ENCODE measurements around the gene TRDN. TPM values are rescaled to one million over a fixed set of nuclear protein-coding genes. Genes with fewer than 3 reads are reported as not detected.
A peak's percentile ranks its signal among the peaks of the same experiment; 100 is the strongest.
"Not testable (repeated sequence)": the region's sequence is repeated elsewhere in the genome, so short reads cannot be mapped to it uniquely, and the experiment has no call there.

TRDN gene
- polyA plus RNA-seq, 12 donors = 114 to 426 (median 250) TPM

DNA sequence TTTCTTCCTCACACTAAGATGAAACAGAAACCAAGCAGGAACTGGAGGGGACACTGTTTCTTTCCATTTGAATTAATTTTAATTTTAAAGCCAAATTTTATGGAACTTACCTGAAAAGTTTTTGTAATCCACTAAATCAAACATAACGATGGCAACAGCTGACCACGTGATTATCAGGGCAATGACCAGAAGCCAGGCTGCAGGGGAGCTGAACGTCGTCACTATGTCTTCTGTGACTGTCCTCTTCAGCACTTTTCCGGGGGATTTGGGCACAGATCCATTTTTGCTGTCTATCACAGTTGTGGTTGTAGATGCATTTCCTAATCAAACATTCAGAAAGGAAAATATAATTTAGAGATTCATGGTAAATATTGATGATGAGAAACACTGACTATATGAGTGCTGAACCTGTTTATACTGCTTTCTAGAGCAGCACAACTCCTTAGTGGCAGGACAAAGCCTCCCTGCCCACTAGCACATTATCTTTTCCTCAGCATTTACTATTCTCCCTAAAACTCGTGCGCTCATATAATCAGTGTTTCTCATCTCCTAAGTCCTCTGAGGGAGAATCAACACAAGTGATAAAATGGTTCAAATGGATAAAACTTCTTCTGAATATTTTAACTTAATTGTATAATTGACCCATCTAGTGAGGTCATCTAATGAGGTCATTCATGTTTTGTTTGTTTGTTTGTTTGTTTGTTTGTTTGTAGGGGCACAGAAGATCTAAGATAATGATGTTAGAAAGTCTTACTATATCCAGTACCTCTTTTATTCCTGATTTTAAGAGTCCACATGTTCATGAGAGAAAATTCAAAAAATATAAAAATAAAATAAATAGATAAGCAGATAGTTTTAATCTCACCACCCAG lies 65.7 kb downstream of the TRDN start:
- DNase-seq = no peak

DNA sequence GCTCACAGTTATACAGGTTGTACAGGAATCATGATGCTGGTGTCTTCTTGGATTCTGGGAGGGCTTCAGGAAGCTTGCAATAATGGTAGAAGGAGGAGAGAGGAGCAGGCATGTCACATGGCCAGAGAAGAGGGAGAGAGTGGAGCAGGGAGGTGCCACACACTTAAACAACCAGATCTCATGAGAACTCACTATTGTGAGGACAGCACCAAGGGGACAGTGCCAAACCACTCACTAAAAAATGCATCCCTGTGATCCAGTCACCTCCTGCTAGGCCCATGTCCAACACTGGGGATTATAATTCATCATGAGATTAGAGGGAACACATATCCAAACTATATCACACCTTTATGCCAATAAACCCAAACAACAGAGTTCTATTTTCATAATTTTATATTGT lies 67.2 kb downstream of the TRDN start:
- DNase-seq = no peak

DNA sequence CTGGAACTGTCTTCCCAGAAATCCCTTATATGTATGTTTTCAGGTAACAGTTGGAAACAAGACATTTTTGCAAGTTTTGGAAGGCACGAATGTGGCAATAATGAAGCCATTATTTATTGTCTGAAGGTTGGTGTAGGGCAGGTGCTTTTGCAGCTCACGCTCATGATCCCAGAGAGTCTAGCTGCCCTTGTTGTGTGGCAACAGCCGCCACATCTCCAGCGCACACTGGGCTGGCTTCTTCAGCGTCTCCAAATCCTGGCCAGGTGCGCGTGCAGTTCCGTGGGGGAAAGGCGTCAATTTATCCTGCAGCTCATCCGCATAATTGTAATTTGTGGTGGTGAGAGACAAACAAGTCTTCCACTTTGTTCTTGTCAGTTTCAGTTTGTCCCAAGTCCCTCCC lies 71.2 kb downstream of the TRDN start:
- no peak for DNase-seq

GRCh38 chr6:123564361-123564760 lies 72.4 kb downstream of the TRDN start:
- no peak for DNase-seq

DNA sequence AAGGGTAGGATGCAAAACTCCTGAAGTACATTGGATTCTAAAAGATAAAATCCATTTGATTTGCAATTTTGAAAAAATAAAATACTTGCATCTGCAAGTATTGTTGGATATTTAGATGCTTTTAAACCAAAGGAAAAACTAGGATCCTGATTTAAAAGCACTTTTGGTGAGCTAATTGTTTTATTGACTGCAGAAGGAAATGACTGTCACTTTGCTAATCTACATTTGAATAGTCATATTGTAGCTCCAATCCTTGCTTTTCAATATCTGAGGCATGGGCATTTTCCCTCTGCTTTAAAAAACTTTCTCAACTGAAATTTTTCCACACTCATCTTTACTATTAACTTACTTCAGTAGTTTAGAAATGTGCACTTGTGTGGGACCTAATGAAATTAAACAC lies 74.1 kb downstream of the TRDN start:
- DNase-seq = no peak

- DNase-seq = no peak
Observed at GRCh38 chr6:123562264-123562663, 74.5 kb downstream of the TRDN start.

DNA sequence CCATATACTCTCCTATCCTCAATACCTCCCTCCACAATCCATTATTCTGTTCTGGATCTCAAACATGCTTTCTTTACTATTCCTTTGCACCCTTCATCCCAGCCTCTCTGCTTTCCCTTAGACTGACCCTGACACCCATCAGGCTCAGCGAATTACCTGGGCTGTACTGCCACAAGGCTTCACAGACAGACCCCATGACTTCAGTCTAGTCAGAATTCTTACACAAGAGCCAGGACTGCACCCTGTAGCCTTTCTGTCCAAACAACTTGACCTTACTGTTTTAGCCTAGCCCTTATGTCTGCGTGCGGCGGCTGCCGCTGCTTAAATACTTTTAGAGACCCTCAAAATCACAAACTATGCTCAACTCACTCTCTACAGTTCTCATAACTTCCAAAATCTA lies 76.9 kb downstream of the TRDN start:
- DNase-seq = not testable (repeated sequence)

DNA sequence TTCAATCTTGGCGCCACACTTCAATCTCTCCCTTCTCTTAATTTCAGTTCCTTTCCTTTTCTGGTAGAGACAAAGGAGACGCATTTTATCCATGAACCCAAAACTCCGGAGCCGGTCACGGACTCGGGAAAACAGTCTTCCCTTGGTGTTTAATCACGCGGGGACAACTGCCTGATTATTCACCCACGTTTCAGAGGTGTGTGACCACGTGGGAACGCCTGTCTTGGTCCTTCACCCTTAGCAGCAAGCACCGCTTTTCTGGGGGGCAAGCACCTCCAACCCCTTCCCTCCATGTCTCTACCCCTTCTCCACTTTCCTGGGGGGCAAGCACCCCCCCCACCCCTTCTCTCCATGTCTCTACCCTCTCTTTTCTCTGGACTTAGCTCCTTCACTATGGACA lies 79.3 kb downstream of the TRDN start:
- DNase-seq = not testable (repeated sequence)

- no peak for DNase-seq
Observed at GRCh38 chr6:123551939-123552707, 84.6 kb downstream of the TRDN start.

DNA sequence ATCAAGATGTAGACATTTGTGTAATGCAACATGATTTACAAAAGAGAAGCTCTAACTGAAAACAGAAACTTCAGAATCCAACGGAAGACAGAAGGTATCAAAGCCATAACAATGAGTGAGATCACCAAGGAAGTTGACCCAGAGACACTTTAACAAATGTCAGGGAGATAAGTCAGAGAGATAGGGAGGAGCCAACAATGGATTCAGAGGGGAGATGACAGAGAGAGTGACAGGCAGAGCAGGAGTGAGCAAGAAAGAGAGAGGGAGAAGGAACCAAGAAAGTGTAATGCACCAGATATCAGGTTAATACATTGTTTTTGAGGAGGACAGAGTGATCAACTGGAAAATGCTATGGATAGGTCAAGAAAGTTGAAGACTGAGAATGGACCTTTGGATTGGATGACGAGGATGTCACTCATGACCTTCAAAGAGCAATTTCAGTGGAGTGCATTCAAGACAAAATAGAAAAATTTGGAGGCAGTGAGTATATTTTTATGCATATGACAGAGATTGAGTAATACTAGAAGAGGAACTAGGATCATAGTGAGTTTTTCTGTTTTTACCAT lies 86.6 kb downstream of the TRDN start:
- DNase-seq = no peak

DNA sequence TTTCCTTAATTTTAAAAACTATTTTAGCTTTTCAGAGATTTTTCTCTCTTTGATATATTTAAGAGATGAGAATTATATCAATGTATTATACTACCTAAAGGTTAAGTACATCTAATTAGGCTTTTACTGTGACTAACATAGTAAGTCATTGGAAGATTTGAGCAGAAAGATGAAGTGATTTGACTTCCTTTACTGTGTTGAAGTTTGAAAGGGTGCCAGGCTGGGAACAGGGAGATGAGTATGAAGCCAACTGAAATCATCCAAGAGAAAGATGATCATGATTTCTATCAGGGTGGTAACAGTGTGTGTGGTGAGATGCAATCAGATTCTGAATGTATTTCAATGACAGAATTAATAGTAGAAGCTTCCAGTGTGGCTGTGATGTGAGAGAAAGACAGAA lies 87.3 kb downstream of the TRDN start:
- no peak for DNase-seq

- DNase-seq = no peak
Observed at GRCh38 chr6:123547216-123547978, 89.4 kb downstream of the TRDN start.

- DNase-seq = no peak
Observed at GRCh38 chr6:123546537-123546936, 90.2 kb downstream of the TRDN start.

GRCh38 chr6:123541462-123541861 lies 95.3 kb downstream of the TRDN start:
- no peak for DNase-seq

- DNase-seq = no peak
Observed at GRCh38 chr6:123533862-123534648, 102.7 kb downstream of the TRDN start.

GRCh38 chr6:123529843-123530242 lies 106.9 kb downstream of the TRDN start:
- DNase-seq = no peak

GRCh38 chr6:123529058-123529457 lies 107.7 kb downstream of the TRDN start:
- DNase-seq = no peak

DNA sequence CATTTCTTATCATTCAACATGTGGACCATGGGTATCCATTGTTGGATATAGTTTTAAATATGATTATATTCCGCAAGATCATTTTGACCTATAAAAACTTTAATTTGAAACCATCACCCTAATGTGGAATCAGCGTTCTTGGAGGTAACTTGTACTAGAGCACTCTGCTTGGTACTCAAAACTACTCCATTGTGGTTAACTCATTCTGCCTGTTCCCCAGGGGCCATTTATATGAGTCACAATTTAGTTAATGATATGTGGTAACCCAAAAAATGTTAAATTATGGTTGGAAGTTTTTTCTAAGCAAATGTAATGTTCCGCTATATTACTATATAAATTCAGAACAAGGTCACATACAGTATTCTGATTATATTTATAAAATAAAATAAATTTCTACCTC lies 109.3 kb downstream of the TRDN start:
- no peak for DNase-seq

DNA sequence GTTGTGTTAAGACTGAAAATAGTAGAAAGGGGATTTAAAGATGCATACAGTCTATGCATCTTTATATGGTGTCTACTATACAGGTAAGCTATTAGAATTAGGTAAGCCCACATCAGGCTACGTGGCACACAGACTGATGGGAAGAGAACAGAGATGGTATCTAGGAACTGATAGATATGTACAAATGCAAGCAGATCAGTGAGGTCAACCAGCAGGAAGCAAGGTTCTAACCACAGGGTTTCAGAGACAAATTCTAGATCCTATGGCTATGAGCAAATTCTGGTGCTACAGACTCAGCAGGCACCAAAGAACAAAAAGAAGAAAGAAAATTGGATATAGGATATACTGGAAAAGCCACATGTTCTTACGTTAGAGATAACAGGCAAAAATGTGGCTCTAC lies 110.6 kb downstream of the TRDN start:
- DNase-seq = no peak

DNA sequence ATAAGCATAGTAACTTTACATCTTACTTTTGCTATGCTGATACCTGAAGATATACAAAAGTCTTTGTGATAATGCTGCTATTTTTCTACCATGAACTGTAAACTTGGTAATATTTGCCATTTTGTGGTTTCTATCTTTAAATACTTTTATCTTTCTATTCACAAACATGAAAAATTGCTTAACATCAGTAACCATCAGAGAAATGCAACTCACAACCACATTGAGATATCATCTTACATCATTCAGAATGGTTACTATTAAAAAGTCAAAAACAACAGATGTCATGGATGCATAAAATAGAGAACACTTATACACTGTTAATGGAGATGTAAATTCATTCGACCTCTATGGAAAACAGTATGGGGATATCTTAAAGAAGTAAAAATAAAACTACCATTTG lies 112.0 kb downstream of the TRDN start:
- DNase-seq = no peak

DNA sequence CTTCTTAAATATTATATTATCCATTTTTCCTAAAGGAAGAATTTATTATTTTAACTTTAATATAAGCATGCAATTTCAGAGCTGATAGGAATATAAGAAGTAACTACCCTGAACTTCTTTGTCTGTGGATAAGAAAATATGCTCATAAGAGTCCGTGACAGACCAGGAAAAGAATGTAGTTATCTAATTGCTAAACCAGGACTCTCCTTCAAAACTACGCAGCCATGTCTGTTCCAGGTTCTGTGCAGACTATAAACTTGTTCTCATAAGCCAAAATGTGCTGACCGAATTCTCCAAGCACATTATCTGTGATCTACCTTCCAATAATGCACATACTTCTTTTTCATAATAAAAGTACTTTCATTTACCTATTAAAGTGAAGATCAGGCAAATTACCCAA lies 116.5 kb downstream of the TRDN start:
- DNase-seq = peak; percentile 8
